HFFc6 (cell line): ENCODE measurements around the gene ST6GALNAC6. TPM values are rescaled to one million over a fixed set of nuclear protein-coding genes. Genes with fewer than 3 reads are reported as not detected.
A peak's percentile ranks its signal among the peaks of the same experiment; 100 is the strongest.

Experiments
- DNase-seq: peaks from one replicate; pipeline ENCODE4 v3.0.0-alpha.2; 2018
- H3K27ac Mint-ChIP-seq: 2 replicates; pipeline ENCODE4 v1.8.0; 2020; ENCODE audit warnings: mild to moderate bottlenecking, mixed read lengths
- H3K27me3 Mint-ChIP-seq: 2 replicates; pipeline ENCODE4 v1.8.0; 2021; ENCODE audit warnings: mild to moderate bottlenecking, moderate library complexity, mixed read lengths; ENCODE audit not compliant: insufficient read depth
- H3K36me3 Mint-ChIP-seq: 2 replicates; pipeline ENCODE4 v1.8.0; 2021; ENCODE audit warnings: low read depth, mixed read lengths
- H3K4me1 Mint-ChIP-seq: 2 replicates; pipeline ENCODE4 v1.8.0; 2020; ENCODE audit warnings: low read depth, mixed read lengths
- H3K4me3 Mint-ChIP-seq: 2 replicates; pipeline ENCODE4 v1.8.0; 2020; ENCODE audit warnings: mild to moderate bottlenecking, moderate library complexity, mixed read lengths
- H3K9me3 Mint-ChIP-seq: 2 replicates; pipeline ENCODE4 v1.8.0; 2020; ENCODE audit warnings: mild to moderate bottlenecking, mixed read lengths
- total RNA-seq, 6 experiments: library from RNA; stranded (reverse); fragmentation: NEBNext Ultra II Directional; extraction: Animal tissue kit (Norgen Biotek cat#: 25700); gene quantifications; 2 replicates in 1 of 6; 3 replicates in 5 of 6; pipeline ENCODE4 v1.2.3, GENCODE V29; 2021
- TF ChIP-seq, protein P1 (sequence below): fragments of 200-600 bp; sonication (generic); IDR thresholded peaks from 2 replicates; pipeline ENCODE4 v1.5.0; 2021; ENCODE audit warnings: antibody characterized with exemption, mild to moderate bottlenecking

The ST6GALNAC6 gene
- total RNA-seq, 6 experiments from 2014 or later, result 29.3 to 40.6 (median 34.2) TPM

DNA sequence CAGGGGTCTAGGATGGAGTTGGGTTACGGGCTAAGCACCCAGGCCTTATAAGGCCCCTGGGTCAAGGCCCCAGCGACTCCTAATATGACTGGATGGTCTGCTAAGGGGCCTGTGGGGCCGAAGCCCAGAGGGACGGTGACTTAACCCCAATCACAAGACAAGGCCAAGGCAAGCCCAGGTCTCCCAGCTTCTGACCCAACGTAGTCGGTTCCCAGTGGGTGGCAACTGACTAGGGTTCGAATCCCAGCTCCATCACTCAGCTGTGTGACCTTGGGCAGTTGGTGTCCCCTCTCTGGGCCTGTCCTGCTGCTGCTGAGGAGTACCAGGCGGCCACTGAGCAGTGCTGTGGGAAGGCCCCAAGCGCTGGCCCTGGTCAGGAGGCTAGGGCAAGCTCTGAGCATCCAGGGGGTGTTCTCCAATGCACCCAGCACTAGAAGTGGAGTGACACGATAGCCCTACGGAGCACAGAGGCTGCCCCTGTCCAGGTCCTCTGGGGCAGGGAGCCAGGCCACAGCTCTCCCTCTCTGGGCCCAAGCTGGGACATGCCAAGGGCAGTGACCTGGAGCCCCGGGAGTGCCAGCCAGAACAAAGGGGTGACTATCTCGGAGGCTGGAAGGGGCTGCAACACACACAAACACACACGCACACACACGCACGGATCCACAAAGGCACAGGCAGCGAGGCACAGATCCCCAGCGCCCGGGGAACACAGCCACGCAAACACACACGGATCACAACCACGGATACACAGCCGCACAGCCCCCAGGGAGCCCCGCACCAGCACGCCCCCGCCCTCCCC, 22.4 kb downstream of the ST6GALNAC6 start:
- Mint-ChIP-seq H3K27me3 (peaks cover 2% of the 10 kb centered on the region), H3K27ac (peak overlapping the region; percentile 89)

DNA sequence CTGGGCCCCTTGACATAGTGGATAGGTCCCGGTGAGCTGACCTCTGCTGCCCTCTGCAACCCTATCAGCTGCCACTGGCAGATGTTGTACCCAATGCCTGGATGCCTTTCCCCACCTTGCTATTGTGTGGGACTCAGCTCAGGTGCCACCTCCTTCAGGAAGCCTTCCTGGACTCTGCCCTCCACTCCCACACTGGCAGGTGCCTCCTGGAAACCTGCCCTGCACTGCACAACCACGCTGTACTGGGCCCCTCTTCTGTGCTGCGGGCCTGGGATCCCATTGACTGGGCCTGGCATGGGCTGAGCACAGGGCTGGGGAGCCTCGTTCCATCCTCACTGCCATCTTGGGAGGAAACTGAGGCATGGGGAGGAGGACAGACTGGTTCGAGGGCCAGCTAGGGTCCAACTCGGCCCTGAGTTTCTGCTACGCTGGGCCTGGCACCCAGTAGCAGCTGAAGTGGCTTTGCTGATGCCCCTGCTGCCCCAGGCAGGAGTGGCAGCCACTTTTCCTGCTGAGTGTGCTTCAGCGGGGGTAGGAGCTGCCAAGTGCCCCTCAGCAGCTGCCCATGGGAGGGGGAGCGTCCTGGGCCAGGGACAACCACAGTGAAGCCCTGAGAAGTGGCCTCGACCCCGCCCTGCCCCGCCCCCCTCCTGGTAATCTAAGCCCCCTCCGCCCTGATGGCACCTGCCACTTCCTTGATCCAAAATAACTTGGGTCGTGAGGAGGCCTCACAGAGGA, 23.2 kb downstream of the ST6GALNAC6 start:
- H3K4me1 Mint-ChIP-seq, result peaks cover 26% of the 10 kb centered on the region
- H3K4me3 Mint-ChIP-seq, result peak overlapping the region; percentile 94
- no peak overlapping the region; the same call in 1 of the 2 replicates for H3K27ac Mint-ChIP-seq
- TF ChIP-seq, protein P1, sequence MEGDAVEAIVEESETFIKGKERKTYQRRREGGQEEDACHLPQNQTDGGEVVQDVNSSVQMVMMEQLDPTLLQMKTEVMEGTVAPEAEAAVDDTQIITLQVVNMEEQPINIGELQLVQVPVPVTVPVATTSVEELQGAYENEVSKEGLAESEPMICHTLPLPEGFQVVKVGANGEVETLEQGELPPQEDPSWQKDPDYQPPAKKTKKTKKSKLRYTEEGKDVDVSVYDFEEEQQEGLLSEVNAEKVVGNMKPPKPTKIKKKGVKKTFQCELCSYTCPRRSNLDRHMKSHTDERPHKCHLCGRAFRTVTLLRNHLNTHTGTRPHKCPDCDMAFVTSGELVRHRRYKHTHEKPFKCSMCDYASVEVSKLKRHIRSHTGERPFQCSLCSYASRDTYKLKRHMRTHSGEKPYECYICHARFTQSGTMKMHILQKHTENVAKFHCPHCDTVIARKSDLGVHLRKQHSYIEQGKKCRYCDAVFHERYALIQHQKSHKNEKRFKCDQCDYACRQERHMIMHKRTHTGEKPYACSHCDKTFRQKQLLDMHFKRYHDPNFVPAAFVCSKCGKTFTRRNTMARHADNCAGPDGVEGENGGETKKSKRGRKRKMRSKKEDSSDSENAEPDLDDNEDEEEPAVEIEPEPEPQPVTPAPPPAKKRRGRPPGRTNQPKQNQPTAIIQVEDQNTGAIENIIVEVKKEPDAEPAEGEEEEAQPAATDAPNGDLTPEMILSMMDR, result no peak
- DNase-seq, result no peak
- H3K27me3 Mint-ChIP-seq, result peaks cover 2% of the 10 kb centered on the region
- no peaks in the 10 kb centered on the region for H3K36me3 Mint-ChIP-seq
- no peaks in the 10 kb centered on the region for H3K9me3 Mint-ChIP-seq

More for the DNA sequence above, 22.4 kb downstream of the ST6GALNAC6 start:
- Mint-ChIP-seq H3K9me3 (no peaks in the 10 kb centered on the region), H3K36me3 (no peaks in the 10 kb centered on the region), H3K4me1 (peaks cover 23% of the 10 kb centered on the region), H3K4me3 (peak overlapping the region; percentile 94)
- TF ChIP-seq, protein P1, result no peak
- DNase-seq, result peak; percentile 11

DNA sequence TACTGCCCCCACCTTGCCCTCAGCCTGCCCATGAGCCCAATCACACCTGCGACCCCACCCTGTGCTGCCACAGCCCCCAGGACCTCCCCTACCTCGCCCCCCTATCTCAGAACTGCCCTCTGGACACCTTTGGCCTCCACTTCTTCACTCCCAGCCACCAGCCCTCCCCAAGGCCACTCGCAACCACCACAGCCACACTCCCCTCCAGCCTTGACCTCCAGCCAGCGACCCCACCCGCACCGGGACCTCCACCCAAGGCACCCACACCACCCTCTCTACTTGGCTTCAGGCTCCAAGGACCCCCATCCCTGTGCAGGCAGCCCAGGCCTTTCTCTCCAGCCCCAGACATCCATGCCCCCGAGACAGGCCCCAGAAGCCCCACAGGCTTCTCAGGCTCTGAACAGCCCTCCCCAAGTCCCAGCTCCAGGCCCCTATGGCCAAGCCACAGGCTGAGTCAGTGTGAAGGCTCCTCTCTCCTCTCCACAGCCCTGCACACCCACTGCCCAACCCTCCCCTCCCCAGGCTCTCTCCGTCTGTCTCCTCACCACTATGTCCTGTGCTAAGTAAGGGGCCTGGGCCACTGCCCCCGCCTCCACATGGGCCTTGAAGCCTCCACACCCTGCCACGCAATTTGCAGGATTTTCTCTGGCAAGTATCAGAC, 24.0 kb downstream of the ST6GALNAC6 start:
- Mint-ChIP-seq H3K36me3 (no peaks in the 10 kb centered on the region), H3K9me3 (no peaks in the 10 kb centered on the region), H3K4me1 (peaks cover 26% of the 10 kb centered on the region), H3K27me3 (peaks cover 2% of the 10 kb centered on the region), H3K27ac (0 out of 2 replicates have a peak overlapping the region, but pooled peaks have one; percentile 31), H3K4me3 (peak overlapping the region; percentile 28; the same call in 1 of the 2 replicates)
- DNase-seq, result peak; percentile 24
- TF ChIP-seq, protein P1, result no peak

DNA sequence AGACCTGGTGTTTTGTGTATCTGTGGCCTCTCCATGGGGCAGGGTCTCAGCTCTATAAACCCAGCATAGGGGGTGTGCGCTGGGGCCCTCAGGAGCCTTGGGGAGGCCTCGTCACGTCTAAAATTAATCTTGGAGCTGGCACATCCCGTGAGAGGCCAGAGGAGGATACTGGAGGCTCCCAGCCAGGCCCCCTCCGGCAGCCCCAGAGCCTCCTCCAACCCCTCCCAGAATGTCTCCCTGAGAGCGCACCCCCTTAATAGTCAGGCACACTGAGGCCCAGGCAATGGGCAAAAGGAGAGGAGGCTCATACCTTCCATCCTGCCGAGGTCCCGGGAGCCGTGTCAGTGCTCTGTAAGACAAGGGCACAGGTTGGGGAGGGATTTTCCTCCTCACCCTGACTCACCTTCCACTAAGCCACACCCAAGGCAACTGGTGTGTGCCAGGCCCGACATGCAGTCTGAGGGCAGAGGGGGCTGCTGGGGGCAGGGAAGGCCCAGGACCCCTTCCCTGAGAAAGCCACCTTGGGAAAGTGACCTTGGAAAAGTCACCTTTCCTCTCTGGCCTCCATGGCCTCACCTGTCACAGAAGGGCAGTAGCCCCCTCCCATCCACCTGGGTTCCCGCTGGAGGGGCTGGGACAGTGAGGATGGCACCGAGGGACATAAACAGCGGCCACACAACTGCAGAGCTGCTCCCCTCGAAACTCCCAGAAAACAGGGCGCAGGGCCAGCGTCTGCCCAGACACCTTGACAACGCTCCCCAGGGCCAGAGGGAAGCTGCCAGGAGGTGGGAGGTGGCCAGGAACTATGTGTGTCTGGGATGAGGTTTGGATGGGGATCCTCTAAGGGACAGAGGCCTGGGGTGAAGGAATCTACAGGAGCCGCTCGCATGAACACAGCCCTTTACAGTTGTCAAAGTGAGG, 24.8 kb downstream of the ST6GALNAC6 start:
- no peaks in the 10 kb centered on the region for H3K9me3 Mint-ChIP-seq

More for the DNA sequence above, 24.8 kb downstream of the ST6GALNAC6 start:
- Mint-ChIP-seq H3K4me1 (peaks cover 26% of the 10 kb centered on the region), H3K27ac (no peak overlapping the region), H3K27me3 (peaks cover 2% of the 10 kb centered on the region), H3K4me3 (no peak overlapping the region), H3K36me3 (no peaks in the 10 kb centered on the region)
- TF ChIP-seq, protein P1, result no peak
- no peak for DNase-seq
